HG02938 (cell line): ENCODE data around the gene OAF.
"Not testable (repeated sequence)": the region's sequence is repeated elsewhere in the genome, so short reads cannot be mapped to it uniquely, and the experiment has no call there.

Experiments
- ATAC-seq: cut with Tn5 transposase; IDR thresholded peaks from one replicate; pipeline ENCODE4 v1.9.1; 2021; ENCODE audit warnings: mild to moderate bottlenecking, moderate library complexity; ENCODE audit not compliant: unreplicated experiment

The OAF gene

GRCh38 chr11:120210626-120211521, at the start of gene OAF:
TSS of gene OAF (plus strand) at chr11:120211032. CDS start at chr11:120211280, 248 bp downstream.
- peak; percentile 75 for ATAC-seq

GRCh38 chr11:120167659-120168058, 43.2 kb upstream of the OAF start:
- ATAC-seq, result no peak

GRCh38 chr11:120168108-120168959, 42.5 kb upstream of the OAF start:
- no peak for ATAC-seq

GRCh38 chr11:120168960-120169681, 41.7 kb upstream of the OAF start:
- ATAC-seq, result no peak

GRCh38 chr11:120169981-120170698, 40.7 kb upstream of the OAF start:
- no peak for ATAC-seq

- ATAC-seq, result no peak
These were observed 40.0 kb upstream of the OAF start for GRCh38 chr11:120170741-120171261.

- peak; percentile 54 for ATAC-seq
These were observed 38.5 kb upstream of the OAF start for GRCh38 chr11:120172054-120172911.

- ATAC-seq, result no peak
These were observed 37.7 kb upstream of the OAF start for GRCh38 chr11:120173019-120173705.

- ATAC-seq, result no peak
These were observed 37.0 kb upstream of the OAF start for GRCh38 chr11:120173807-120174206.

GRCh38 chr11:120174866-120175265, 36.0 kb upstream of the OAF start:
- ATAC-seq, result no peak

GRCh38 chr11:120178561-120179056, 32.2 kb upstream of the OAF start:
- no peak for ATAC-seq

GRCh38 chr11:120179057-120179672, 31.7 kb upstream of the OAF start:
- ATAC-seq, result no peak

GRCh38 chr11:120180063-120180462, 30.8 kb upstream of the OAF start:
- ATAC-seq, result not testable (repeated sequence)

- no peak for ATAC-seq
These were observed 30.1 kb upstream of the OAF start for GRCh38 chr11:120180551-120181232.

- no peak for ATAC-seq
These were observed 29.4 kb upstream of the OAF start for GRCh38 chr11:120181376-120181975.

GRCh38 chr11:120182372-120182771, 28.5 kb upstream of the OAF start:
- ATAC-seq, result no peak
